ENCODE data around the gene FAM156A. TPM values are rescaled to one million over a fixed set of nuclear protein-coding genes. Genes with fewer than 3 reads are reported as not detected.
"Not testable (repeated sequence)": the region's sequence is repeated elsewhere in the genome, so short reads cannot be mapped to it uniquely, and the experiment has no call there.

The FAM156A gene, protein sequence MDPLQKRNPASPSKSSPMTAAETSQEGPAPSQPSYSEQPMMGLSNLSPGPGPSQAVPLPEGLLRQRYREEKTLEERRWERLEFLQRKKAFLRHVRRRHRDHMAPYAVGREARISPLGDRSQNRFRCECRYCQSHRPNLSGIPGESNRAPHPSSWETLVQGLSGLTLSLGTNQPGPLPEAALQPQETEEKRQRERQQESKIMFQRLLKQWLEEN
- total RNA-seq (100 to 1,000 TPM in 1 of 5 donors, 10 to 100 TPM in 4; 19.3 to 196 (median 21.1) TPM), polyA plus RNA-seq (10 to 100 TPM in 1 of 3 donors, 1 to 10 TPM in 2; 4.5 to 13.5 (median 5.8) TPM)
- long read RNA-seq, donor 1, partial matches to known transcripts: 0 of 3 reads
- long read RNA-seq, donor 1, other reads (novel, unspliced or antisense): 0 of 3 reads
- long read RNA-seq, donor 2, partial matches to known transcripts: 0 of 4 reads
- long read RNA-seq, donor 2, other reads (novel, unspliced or antisense): 0 of 4 reads
- long read RNA-seq, donor 3, partial matches to known transcripts: 0 of 4 reads
- long read RNA-seq, donor 3, other reads (novel, unspliced or antisense): 0 of 4 reads
- long read RNA-seq, donor 4: 0 reads
- long read RNA-seq, donor 5, partial matches to known transcripts: 0 of 10 reads
- long read RNA-seq, donor 5, other reads (novel, unspliced or antisense): 0 of 10 reads
- long read RNA-seq, donor 6, transcript FAM156A-221 (3 exons, 3,757 nt): major isoform, 8 of 10 reads
- long read RNA-seq, donor 6, partial matches to known transcripts: 0 of 10 reads
- long read RNA-seq, donor 6, other reads (novel, unspliced or antisense): 0 of 10 reads
- long read RNA-seq, donor 7, partial matches to known transcripts: 0 of 2 reads
- long read RNA-seq, donor 7, other reads (novel, unspliced or antisense): 0 of 2 reads
- long read RNA-seq, donor 8, partial matches to known transcripts: 0 of 6 reads
- long read RNA-seq, donor 8, other reads (novel, unspliced or antisense): 0 of 6 reads
- long read RNA-seq, donor 9, partial matches to known transcripts: 0 of 3 reads
- long read RNA-seq, donor 9, other reads (novel, unspliced or antisense): 0 of 3 reads
- long read RNA-seq, donor 10, partial matches to known transcripts: 0 of 1 reads
- long read RNA-seq, donor 10, other reads (novel, unspliced or antisense): 0 of 1 reads

DNA sequence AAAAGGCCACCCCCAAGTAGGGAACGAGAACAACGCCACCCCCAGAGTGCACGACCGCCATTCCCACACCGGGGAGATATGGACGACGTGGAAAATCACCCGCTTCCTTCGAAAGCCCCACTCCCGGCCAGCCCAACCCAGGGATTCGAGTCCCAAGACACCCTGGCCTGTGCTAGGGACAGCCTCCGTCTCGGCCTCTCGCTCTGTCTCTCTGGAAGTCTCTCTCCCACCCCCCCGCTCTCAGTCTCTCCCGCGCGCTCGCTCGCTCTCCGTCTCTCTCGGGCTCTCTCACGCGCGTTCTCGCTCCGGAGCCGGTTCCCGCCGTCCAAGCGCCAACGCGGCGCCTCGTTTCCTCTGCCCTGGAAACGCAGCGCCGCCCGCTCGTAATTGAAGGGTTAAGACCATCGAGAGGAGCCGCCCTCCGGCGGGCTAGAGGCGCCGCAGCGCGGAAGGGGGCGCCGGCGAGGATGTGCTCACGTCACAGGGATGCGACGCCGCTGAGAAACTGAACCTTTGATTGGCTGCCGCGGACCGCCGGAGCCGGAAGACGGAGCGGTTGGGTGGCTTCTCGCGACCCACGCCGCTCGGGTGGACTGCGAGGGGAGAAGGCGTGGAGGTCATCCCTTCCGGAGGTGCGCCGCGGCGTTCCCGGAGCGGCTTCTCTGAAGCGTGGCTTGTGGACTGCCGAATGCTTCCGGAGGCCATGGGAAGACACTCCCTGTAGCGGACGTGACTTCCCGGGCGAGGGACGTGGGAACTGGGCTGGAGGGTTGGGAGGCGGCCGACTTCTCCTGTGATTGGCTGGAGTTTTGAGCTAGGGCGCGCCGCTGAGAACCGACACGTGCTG is at the start of gene FAM156A:
Gene FAM156A (minus strand): TSS at position 406 of the 847 bp plus-strand sequence. CDS start 9,930 bp downstream, outside the sequence.
- H3K9me3 ChIP-seq; H3K4me3 ChIP-seq; H3K27ac ChIP-seq; DNase-seq; H3K27me3 ChIP-seq; intact Hi-C loops (cut with DNase I; ENCODE audit: low total_unique reads); H3K4me1 ChIP-seq; H3K36me3 ChIP-seq: not testable (repeated sequence)
- no CpG with 5 or more reads among the region's 91 CpGs for WGBS, 5 donors

DNA sequence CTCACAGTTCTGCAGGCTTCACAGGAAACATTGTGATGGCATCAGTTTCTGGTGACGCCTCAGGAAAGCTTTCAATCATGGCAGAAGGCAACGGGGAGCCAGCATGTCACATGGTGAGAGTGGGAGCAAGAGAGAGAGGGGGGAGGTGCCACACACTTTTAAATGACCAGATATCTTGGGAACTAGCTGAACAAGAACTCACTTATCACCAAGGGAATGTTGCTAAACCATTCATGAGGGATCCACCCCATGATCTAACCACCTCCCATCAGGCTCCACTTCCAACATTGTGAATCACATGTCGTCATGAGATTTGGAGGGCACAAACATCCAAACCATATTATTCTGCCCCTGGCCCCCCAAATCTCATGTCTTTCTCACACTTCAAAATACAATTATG is 47.0 kb upstream of the FAM156A start:
- peaks cover 7 to 45% (median 8%) of the 10 kb centered on the region in 3 donors for H3K27me3 ChIP-seq
- intact Hi-C loops (cut with DNase I; ENCODE audit: low total_unique reads): no loop called here
- no peak overlapping the region for H3K27ac ChIP-seq
- peaks cover 0 to 19% (median 8%) of the 10 kb centered on the region in 4 donors for H3K9me3 ChIP-seq
- TF ChIP-seq POLR2AphosphoS5 (IDR thresholded peaks at IDR 0.05) (no peak), POLR2A (IDR thresholded peaks at IDR 0.05) (no peak), EP300 (IDR thresholded peaks at IDR 0.05) (no peak)
- TF ChIP-seq, protein P1, sequence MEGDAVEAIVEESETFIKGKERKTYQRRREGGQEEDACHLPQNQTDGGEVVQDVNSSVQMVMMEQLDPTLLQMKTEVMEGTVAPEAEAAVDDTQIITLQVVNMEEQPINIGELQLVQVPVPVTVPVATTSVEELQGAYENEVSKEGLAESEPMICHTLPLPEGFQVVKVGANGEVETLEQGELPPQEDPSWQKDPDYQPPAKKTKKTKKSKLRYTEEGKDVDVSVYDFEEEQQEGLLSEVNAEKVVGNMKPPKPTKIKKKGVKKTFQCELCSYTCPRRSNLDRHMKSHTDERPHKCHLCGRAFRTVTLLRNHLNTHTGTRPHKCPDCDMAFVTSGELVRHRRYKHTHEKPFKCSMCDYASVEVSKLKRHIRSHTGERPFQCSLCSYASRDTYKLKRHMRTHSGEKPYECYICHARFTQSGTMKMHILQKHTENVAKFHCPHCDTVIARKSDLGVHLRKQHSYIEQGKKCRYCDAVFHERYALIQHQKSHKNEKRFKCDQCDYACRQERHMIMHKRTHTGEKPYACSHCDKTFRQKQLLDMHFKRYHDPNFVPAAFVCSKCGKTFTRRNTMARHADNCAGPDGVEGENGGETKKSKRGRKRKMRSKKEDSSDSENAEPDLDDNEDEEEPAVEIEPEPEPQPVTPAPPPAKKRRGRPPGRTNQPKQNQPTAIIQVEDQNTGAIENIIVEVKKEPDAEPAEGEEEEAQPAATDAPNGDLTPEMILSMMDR (IDR thresholded peaks at IDR 0.05): no peak
- 18 to 45% (median 38%) methylated on average over 3 of the region's 3 CpGs for WGBS, 5 donors
- H3K36me3 ChIP-seq: no peaks in the 10 kb centered on the region
- no peak overlapping the region for H3K4me3 ChIP-seq
- no peak for DNase-seq
- H3K4me1 ChIP-seq: no peaks in the 10 kb centered on the region

DNA sequence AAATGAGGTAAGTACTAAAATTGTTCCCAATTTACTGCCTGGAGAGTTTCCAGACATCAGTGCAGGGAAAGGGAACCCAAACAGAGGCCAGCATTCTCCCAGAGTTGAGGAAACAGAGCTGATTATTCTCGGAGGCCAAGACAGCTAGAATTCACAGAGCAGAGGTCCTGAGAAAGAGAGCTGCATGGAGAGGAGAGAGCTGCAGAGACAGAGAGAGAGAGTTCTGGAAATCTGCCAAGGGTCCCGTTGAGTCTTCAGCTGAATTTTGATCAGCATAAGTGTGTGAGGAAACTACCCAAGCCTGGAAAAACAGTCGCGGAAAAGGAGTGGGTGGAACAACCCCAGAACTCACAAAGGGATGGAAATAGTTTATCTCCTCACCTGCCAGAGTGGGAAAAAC is 46.5 kb upstream of the FAM156A start:
- H3K4me1 ChIP-seq: no peaks in the 10 kb centered on the region
- peak in 1 of 2 donors; percentile 43 for DNase-seq
- no peak overlapping the region for H3K27ac ChIP-seq
- 13 to 39% (median 21%) methylated on average over 4 of the region's 4 CpGs for WGBS, 5 donors
- intact Hi-C loops (cut with DNase I; ENCODE audit: low total_unique reads): no loop called here
- peaks cover 0 to 19% (median 8%) of the 10 kb centered on the region in 4 donors for H3K9me3 ChIP-seq
- peaks cover 8 to 49% (median 12%) of the 10 kb centered on the region in 3 donors for H3K27me3 ChIP-seq
- no peak for TF ChIP-seq EP300 (IDR thresholded peaks at IDR 0.05)
- no peak for TF ChIP-seq POLR2A (IDR thresholded peaks at IDR 0.05)
- TF ChIP-seq, protein P1 (IDR thresholded peaks at IDR 0.05): no peak
- no peak for TF ChIP-seq POLR2AphosphoS5 (IDR thresholded peaks at IDR 0.05)
- H3K36me3 ChIP-seq: no peaks in the 10 kb centered on the region
- H3K4me3 ChIP-seq: no peak overlapping the region

DNA sequence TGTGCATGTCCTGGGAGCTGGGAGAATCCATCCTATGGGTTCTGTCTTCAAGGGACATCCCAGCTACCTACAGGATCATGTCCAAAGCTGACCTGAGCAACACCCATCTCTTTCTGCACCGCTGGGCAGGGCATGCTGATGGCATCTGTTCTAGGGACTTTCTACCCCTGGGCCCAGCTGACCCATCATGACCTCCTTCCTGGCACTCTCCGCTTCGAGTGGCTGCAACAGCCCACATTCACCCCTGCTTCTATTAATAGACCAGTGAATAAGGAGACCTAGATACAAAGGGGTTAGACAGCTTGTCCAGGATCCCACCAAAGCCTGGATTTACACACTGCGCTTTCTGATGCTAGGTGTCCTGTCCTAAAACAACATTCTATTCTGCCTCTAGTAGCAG is 45.7 kb upstream of the FAM156A start:
- Histone ChIP-seq H3K27ac (no peak overlapping the region), H3K4me3 (no peak overlapping the region), H3K36me3 (no peaks in the 10 kb centered on the region), H3K27me3 (peaks cover 8 to 54% (median 17%) of the 10 kb centered on the region in 3 donors), H3K4me1 (no peaks in the 10 kb centered on the region), H3K9me3 (peaks cover 0 to 16% (median 6%) of the 10 kb centered on the region in 4 donors)
- 59 to 100% (median 73%) methylated on average over 1 to 4 of the region's 4 CpGs for WGBS, 5 donors
- intact Hi-C loops (cut with DNase I; ENCODE audit: low total_unique reads): no loop called here
- DNase-seq: no peak
- TF ChIP-seq POLR2AphosphoS5 (IDR thresholded peaks at IDR 0.05) (no peak), POLR2A (IDR thresholded peaks at IDR 0.05) (no peak), EP300 (IDR thresholded peaks at IDR 0.05) (no peak)
- TF ChIP-seq, protein P1 (IDR thresholded peaks at IDR 0.05): no peak

Measured in stomach (tissue), 19 donors.